LNCAP (cell line): ENCODE results near the gene DDN.

Source experiments
- TF ChIP-seq, protein P1 (sequence below): fragments of 450-650 bp; IDR thresholded peaks from 2 replicates; pipeline ENCODE4 v1.5.1; 2017; ENCODE audit warnings: mild to moderate bottlenecking

DDN gene

DNA sequence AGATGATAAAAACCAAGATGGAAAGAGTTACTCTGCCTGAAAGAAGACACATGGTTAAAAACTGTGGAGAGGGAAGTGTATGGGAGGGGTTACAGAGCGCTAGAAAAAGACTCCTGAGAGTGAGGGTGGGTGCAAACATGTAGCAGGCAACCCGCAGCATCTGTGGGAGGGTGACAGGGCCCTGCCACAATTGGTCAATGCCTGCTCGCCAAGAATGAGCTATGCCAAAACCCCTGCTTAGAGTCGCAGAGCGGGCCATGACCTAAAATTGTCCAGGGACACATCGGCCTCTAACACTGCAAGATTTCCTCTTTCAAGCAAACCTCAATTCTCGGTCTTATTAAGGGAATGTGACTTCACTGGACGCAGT is 18.7 kb upstream of the DDN start:
- TF ChIP-seq, protein P1, sequence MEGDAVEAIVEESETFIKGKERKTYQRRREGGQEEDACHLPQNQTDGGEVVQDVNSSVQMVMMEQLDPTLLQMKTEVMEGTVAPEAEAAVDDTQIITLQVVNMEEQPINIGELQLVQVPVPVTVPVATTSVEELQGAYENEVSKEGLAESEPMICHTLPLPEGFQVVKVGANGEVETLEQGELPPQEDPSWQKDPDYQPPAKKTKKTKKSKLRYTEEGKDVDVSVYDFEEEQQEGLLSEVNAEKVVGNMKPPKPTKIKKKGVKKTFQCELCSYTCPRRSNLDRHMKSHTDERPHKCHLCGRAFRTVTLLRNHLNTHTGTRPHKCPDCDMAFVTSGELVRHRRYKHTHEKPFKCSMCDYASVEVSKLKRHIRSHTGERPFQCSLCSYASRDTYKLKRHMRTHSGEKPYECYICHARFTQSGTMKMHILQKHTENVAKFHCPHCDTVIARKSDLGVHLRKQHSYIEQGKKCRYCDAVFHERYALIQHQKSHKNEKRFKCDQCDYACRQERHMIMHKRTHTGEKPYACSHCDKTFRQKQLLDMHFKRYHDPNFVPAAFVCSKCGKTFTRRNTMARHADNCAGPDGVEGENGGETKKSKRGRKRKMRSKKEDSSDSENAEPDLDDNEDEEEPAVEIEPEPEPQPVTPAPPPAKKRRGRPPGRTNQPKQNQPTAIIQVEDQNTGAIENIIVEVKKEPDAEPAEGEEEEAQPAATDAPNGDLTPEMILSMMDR = no peak

DNA sequence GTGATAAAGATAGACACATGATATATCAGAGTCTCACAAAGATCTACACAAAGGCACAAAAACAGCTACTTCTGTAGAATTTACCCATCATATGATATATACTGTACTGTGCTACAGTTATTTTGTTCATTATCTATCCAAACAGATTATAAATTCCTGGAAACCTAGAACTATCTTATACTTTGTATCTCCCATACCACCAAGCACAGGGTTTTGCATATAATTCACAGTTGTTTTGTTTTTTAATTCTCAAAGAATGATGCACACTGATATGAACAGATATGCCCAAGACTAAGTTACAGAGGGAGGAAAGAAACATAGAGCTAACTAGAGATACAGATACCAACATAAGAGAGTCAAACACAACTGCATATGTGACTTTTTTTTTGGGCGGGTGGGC is 16.0 kb upstream of the DDN start:
- TF ChIP-seq, protein P1 = no peak

DNA sequence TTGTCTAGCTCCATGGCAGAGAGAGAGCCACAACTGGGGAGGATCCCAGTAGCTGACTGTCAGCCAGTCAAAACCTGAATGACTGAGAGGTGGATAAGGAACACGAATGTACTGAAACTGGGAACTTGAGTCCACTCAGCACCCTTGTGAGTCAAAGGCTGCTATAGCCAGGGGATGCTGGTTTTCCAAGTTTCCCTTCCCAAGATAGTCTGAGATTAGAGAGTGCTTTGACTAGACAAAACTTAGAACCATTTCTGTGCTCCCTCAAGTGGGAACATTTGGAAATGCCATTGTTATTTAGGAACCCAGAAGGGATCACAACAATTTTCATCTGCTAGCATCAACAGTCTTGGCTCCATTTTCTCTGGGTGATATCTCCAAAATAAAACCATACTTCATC is 15.4 kb upstream of the DDN start:
- TF ChIP-seq, protein P1 = no peak

DNA sequence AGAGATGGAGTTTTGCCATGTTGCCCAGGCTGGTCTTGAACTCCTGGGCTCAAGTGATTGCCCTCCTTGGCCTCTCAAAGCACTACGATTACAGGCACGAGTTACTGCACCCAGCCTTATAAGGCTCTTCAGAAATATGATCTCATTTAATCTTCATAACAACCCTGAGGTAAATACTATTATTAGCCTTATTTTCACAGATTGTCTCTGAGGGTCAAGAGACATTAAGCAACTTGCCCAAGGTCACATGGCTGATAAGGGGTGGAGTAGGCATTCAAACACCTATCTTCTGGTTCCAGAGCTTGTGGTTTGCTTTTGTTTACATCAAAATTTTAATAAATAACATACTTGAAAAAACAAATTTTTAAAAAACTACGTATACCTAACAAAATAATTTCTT is 14.3 kb upstream of the DDN start:
- TF ChIP-seq, protein P1 = no peak

DNA sequence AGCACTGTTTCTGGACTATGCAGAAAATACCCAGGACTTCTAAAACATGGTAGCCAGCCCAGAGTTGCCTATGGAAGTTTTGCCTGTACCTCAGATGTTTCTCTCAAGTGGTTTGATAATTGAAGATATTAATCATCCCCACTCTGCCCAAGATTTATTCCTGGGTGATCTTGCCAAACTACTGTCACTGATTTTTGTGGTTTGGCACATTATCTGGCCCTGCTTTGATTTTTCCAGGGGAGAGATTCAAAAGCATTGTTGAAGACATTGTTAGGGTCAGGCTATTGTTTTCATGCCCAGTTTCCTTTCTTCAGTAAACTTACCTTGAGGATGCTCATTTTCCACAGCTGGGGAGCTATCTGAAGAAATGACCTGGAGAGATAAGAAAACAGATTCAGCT is 13.6 kb upstream of the DDN start:
- TF ChIP-seq, protein P1 = no peak

DNA sequence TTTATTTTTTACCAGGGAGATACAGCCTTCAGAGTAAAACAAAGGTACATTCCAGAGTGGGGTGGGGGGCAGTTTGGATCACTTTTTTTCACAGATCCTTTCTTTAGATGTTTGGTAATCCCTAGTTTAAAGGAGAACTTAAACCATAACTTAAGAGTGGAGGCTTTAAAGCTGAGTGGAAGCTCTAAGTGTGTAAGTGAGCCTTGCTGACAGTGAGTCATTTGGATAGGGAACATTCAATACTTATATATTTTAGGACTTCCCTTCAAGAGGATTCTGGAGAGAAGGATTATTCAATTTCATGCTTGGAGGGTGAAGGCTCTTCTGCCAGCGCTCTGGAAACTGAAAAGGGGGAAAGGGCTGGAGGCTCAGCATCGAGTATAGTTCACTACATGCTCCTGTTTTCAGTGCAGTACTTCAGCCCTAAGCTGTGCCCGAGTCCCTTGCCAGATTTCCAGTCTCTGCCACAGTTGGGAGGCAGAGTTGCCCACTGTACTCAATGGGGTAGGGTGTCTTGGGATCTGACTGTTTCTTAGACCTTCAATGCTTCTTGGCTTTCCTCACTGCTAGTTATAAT is 11.0 kb upstream of the DDN start:
- TF ChIP-seq, protein P1 = no peak

DNA sequence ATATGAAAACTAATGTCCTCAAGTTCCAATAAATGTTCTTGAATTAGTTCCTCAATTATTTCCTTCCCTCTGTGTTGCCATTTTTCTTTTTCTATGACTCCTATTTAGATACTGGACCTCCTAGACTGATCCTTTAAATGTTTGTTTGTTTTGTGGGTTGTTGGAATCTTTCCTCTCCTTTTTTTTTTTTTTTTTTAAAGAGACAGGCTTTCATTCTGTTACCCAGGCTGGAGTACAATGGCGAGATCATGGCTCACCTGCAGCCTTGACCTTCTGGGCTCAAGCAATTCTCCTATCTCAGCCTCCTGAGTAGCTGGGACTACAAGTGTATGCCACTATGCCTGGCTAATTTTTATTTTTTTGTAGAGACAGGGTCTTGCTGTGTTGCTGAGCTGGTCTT is 9.8 kb upstream of the DDN start:
- TF ChIP-seq, protein P1 = no peak

DNA sequence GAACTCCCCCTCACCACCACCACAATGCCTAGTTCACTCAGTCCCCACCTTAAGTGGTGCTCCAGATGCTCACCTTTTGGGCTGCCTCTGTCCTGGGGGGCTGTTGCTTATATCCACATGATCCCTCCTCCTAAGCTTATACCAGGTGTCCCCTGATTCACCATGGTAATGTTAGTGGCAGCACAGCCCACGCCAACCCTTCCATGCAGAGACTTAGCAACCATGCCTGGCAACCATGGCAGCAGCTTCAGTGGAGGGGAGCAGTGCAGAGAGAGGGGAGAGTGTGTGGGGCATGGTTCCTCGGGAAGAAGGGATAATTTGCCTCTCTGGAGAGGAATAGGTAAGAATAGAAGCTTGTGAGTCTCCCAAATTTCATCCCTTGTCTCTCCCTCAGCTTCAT is 1.2 kb upstream of the DDN start:
- TF ChIP-seq, protein P1 = no peak
